Body of pancreas (tissue), 4 donors: ENCODE measurements around the gene RSRC2.

Experiments
- CTCF ChIP-seq, 7 experiments: fragments of 450-650 bp in 4 of 7; fragments of 200-600 bp in 3 of 7; sonication (generic) in 3 of 7; IDR thresholded peaks; one replicate each; pipeline ENCODE4 v1.5.1; 2016 to 2019; ENCODE audit warnings: antibody characterized with exemption in 7 of 7
- POLR2A ChIP-seq, 3 donors: fragments of 450-650 bp; IDR thresholded peaks; one replicate each; pipeline ENCODE4 v1.6.1; 2016; ENCODE audit warnings: antibody characterized with exemption in 3 of 3, mild to moderate bottlenecking in 2 of 3

- no peak for TF ChIP-seq CTCF (IDR thresholded peaks at IDR 0.05)
- TF ChIP-seq POLR2A (IDR thresholded peaks at IDR 0.05): no peak
Measured at GRCh38 chr12:122460061-122460460, 66.7 kb downstream of the RSRC2 start.
